Kidney (tissue), 14 donors: ENCODE results near the gene ROR1. TPM values are rescaled to one million over a fixed set of nuclear protein-coding genes. Genes with fewer than 3 reads are reported as not detected.

Experiments
- DNase-seq, 5 donors: peaks; one replicate each; pipeline ENCODE4 v3.0.0-alpha.2; 2013 to 2020
- FAIRE-seq: peaks from 2 replicates; lab custom pipeline; 2012; peaks lifted over from hg19 to GRCh38; lab: Jason Lieb, UNC
- H3K27ac ChIP-seq, 2 donors: one replicate each; pipeline ENCODE4 v1.7.0; 2013; ENCODE audit warnings: low read depth in 2 of 2, low read length in 2 of 2, inconsistent platforms in 1 of 2
- H3K27me3 ChIP-seq: one replicate; pipeline ENCODE4 v1.7.1; 2013; ENCODE audit warnings: low read length, inconsistent platforms; ENCODE audit not compliant: control insufficient read depth, insufficient read depth
- H3K36me3 ChIP-seq, 3 donors: one replicate each; pipeline versions ENCODE4 v1.7.0 to v1.7.1; 2013; ENCODE audit warnings: low read length in 3 of 3, control low read depth in 1 of 3, inconsistent platforms in 1 of 3; ENCODE audit not compliant: insufficient read depth in 3 of 3, control insufficient read depth in 2 of 3
- H3K4me1 ChIP-seq, 3 donors: one replicate each; pipeline versions ENCODE4 v1.7.0 to v1.7.1; 2013; ENCODE audit warnings: low read length in 3 of 3, inconsistent platforms in 1 of 3, low read depth in 1 of 3; ENCODE audit not compliant: control insufficient read depth in 2 of 3, insufficient read depth in 2 of 3
- H3K4me3 ChIP-seq, 3 donors: one replicate each; pipeline versions ENCODE4 v1.7.0 to v1.8.1; 2013; ENCODE audit warnings: low read length in 3 of 3, control low read depth in 1 of 3, inconsistent platforms in 1 of 3
- H3K9ac ChIP-seq, 3 donors: one replicate each; pipeline versions ENCODE4 v1.7.0 to v1.7.1; 2013; ENCODE audit warnings: low read length in 3 of 3, control low read depth in 1 of 3, inconsistent platforms in 1 of 3
- H3K9me3 ChIP-seq, 3 donors: one replicate each; pipeline versions ENCODE4 v1.7.0 to v1.7.1; 2013; ENCODE audit warnings: low read length in 3 of 3, control low read depth in 1 of 3, inconsistent platforms in 1 of 3; ENCODE audit not compliant: control insufficient read depth in 2 of 3, insufficient read depth in 1 of 3
- CTCF ChIP-seq: IDR thresholded peaks from 3 replicates; pipeline ENCODE4 v1.5.1; 2012; ENCODE audit warnings: mild to moderate bottlenecking, moderate library complexity, borderline replicate concordance; ENCODE audit not compliant: insufficient read depth; ENCODE audit errors: extremely low read depth
- intact Hi-C: fragments of 100-400 bp; cut with DNase I; formaldehyde crosslinking; loops from one replicate; pipeline ENCODE4 v1.11.1; 2022
- polyA plus RNA-seq: library from polyadenylated mRNA; stranded (reverse); fragments of 350-450 nt; fragmentation: Illumina TruSeq; extraction: RNeasy Lipid Tissue Mini Kit (QIAGEN cat#74804); gene quantifications from one replicate; pipeline ENCODE4 v1.2.3, GENCODE V29; 2014; ENCODE audit warnings: low read depth, low replicate concordance; ENCODE audit not compliant: insufficient read depth
- total RNA-seq: library from RNA; stranded (reverse); fragmentation: NEBNext Ultra II Directional; extraction: Animal tissue kit (Norgen Biotek cat#: 25700); gene quantifications from one replicate; pipeline ENCODE4 v1.2.1, GENCODE V29; 2021
- donor health status: control.
- donor health status: control.
- donor health status: control.
- donor health status: control.
- donor health status: control.
- donor health status: DM: yes; HTN: yes; CAD: no.
- donor health status: Normal renal cell carcinoma (clear cell type).

Gene ROR1
- total and polyA plus RNA-seq, 2 donors from 2014 or later: 0.77 to 8.0 TPM

DNA sequence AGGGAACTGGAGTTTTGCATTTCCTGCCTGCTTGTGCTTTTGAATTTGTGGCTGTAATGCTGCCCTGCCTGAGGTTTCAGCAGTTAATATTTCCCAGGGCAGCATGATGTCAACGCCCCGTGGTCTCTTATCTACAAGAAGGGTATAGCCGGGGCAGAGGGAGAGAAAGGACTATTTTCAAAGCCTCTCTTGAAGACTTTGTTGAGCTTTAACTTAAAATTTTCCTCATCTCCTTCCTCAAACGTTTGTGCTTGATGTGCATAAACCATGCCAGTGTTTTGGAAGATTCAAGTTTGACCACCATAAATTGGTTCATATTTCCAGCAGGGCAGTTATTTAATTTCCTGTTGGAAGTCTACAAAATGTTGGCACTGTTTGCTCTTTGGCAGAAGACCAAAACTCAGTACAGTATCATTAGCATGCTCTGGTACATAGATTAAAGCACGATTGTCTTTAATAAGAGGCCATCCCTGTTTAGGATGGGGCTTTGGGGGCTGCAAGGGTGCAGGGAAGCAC lies 43.4 kb downstream of the ROR1 start:
- Histone ChIP-seq H3K9ac (no peak overlapping the region), H3K9me3 (no peaks in the 10 kb centered on the region), H3K36me3 (no peaks in the 10 kb centered on the region), H3K4me1 (peaks cover 0 to 8% (median 5%) of the 10 kb centered on the region in 3 donors), H3K4me3 (no peak overlapping the region), H3K27me3 (no peaks in the 10 kb centered on the region), H3K27ac (no peak overlapping the region)
- intact Hi-C loops: no loop called here
- no peak for TF ChIP-seq CTCF
- peak in 3 of 5 donors; percentile 22 to 62 (median 47) for DNase-seq
- no peak for FAIRE-seq

DNA sequence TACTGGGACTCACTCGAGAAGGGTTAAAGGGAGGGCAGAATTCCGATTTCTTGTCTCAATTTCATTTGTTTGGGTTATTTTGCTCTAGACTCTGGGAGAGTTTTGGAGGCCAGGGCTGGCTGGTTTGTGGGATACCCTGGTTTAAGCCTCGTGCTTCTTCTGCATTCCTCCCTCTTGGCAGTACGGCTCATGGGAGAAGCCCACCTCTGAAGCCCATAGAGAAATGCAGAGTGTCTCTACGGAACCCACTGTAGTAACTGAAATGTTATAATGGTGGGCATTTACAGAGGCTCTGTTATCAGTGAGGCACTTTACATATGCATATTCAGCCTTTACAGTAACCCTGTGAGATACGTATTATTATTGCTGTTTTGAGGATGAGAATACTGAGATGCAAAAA lies 43.9 kb downstream of the ROR1 start:
- intact Hi-C loops: no loop called here
- no peak overlapping the region for H3K27ac ChIP-seq
- H3K4me1 ChIP-seq: peaks cover 0 to 8% (median 5%) of the 10 kb centered on the region in 3 donors
- H3K9ac ChIP-seq: no peak overlapping the region
- H3K27me3 ChIP-seq: no peaks in the 10 kb centered on the region
- TF ChIP-seq CTCF: no peak
- DNase-seq (no peak), FAIRE-seq (no peak)
- no peak overlapping the region for H3K4me3 ChIP-seq
- H3K36me3 ChIP-seq: no peaks in the 10 kb centered on the region
- H3K9me3 ChIP-seq: no peaks in the 10 kb centered on the region

DNA sequence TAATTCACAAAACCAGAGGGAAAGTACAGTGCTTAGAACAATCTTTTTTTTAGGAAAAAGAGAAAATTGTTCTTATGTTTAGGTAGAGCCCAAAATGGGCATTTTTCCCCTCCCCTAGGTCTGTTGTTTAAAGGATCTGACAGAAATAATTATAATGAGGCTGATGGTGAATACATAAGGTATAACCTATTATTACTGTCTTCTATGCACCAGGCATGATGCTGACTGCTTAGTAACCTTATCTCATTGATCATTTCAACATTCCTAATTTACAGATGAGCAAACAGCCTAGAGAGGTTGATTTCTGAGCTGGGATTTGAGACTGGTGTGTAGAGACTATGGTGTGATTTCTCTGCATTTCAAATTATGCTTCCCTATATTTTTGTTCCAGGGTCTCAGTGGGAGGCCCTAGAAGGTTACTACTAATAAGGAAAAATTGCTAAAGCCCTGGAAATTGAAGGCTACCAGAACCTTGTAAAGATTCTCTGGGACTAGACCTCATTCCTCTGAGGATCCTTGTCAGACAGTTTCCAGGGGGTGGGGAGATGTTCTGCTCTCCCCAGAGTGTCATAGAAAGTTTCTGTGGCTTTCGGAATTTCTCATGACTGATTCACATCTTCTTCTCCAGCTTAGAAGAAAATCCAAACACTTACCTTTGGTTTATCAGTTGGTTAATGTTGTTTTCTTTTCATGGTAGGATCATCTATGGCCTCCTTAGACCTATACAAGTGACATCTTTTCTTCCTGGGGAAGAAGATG lies 44.9 kb downstream of the ROR1 start:
- H3K9ac ChIP-seq: no peak overlapping the region
- no peak for DNase-seq
- intact Hi-C loops: no loop called here
- no peaks in the 10 kb centered on the region for H3K9me3 ChIP-seq
- TF ChIP-seq CTCF: no peak
- peaks cover 0 to 6% (median 4%) of the 10 kb centered on the region in 3 donors for H3K4me1 ChIP-seq
- FAIRE-seq: no peak
- H3K36me3 ChIP-seq: no peaks in the 10 kb centered on the region
- no peaks in the 10 kb centered on the region for H3K27me3 ChIP-seq
- H3K4me3 ChIP-seq: no peak overlapping the region
- H3K27ac ChIP-seq: no peak overlapping the region
